ENCODE results near the gene SWI5. TPM values are rescaled to one million over a fixed set of nuclear protein-coding genes. Genes with fewer than 3 reads are reported as not detected.

Gene SWI5
- total and polyA plus RNA-seq, 9 of the 15 experiments (the other 6 are each of a cell fraction or from before 2014, with no cell fraction given) = 62.8 to 133 (median 95.9) TPM

DNA sequence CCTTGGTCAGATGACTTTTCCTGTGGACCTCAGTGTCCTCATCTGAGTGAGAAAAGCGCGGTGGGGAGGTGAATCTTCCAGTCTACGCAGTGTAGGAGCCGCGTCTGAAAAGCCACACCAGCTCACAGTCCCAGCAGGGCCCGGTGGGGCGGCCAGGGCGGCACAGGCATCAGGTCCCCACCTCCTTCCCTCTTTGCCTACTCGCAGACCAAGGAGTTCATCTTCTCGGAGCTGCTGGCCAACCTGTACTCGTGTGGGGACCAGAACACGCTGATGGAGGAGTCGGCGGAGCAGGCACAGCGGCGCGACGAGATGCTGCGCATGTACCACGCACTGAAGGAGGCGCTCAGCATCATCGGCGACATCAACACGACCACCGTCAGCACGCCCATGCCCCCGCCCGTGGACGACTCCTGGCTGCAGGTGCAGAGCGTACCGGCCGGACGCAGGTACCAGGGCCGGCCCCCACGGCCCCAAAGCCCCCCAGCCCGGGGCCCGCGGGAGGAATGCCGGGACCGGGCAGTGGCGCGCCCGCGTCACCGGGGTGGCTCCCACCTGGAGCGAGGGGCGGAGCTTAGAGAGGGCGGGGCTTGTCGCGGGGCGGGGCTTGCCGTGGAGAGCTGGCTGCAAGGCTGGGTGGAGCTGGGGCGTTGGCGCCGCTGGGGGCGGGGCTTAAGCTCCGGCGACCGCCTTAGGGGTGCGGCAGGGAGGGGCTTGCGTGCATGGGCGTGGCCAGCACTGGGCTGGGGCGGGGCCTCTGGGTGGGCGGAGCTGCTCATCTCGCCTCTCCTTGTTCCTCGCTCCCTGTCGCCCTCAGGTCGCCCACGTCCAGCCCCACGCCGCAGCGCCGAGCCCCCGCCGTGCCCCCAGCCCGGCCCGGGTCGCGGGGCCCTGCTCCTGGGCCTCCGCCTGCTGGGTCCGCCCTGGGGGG is 25.9 kb upstream of the SWI5 start (continued):
- TF ChIP-seq SMARCC2 (IDR thresholded peaks at IDR 0.05; ENCODE audit: low read depth) (no peak), PRMT5 (CRISPR knock-in tag; IDR thresholded peaks at IDR 0.05) (no peak), RBM39 (optimal IDR thresholded peaks at IDR 0.05; ENCODE audit: low read depth, low read length) (no peak), SRSF3 (IDR thresholded peaks at IDR 0.05; ENCODE audit: insufficient read depth, low read length) (no peak), SMARCE1 (IDR thresholded peaks at IDR 0.05) (no peak), NCOR1 (IDR thresholded peaks at IDR 0.05) (no peak), ZNF175 (CRISPR knock-in tag; IDR thresholded peaks at IDR 0.05; ENCODE audit: low read depth) (no peak), ELF1 (tag; IDR thresholded peaks at IDR 0.05) (no peak), SMARCB1 (IDR thresholded peaks at IDR 0.05; ENCODE audit: insufficient read length, low read depth) (no peak), WHSC1 (IDR thresholded peaks at IDR 0.05; ENCODE audit: low read length) (no peak), MEF2D (tag; conservative IDR thresholded peaks at IDR 0.05; ENCODE audit: low read depth) (no peak), EWSR1 (IDR thresholded peaks at IDR 0.05; ENCODE audit: borderline replicate concordance, low read depth, partially characterized antibody) (no peak), RBM17 (IDR thresholded peaks at IDR 0.05; ENCODE audit: borderline replicate concordance, low read depth, low read length) (no peak), CAMTA2 (CRISPR knock-in tag; conservative IDR thresholded peaks at IDR 0.05) (no peak), GTF2E2 (tag; IDR thresholded peaks at IDR 0.05) (no peak)
- TF ChIP-seq, protein P1, sequence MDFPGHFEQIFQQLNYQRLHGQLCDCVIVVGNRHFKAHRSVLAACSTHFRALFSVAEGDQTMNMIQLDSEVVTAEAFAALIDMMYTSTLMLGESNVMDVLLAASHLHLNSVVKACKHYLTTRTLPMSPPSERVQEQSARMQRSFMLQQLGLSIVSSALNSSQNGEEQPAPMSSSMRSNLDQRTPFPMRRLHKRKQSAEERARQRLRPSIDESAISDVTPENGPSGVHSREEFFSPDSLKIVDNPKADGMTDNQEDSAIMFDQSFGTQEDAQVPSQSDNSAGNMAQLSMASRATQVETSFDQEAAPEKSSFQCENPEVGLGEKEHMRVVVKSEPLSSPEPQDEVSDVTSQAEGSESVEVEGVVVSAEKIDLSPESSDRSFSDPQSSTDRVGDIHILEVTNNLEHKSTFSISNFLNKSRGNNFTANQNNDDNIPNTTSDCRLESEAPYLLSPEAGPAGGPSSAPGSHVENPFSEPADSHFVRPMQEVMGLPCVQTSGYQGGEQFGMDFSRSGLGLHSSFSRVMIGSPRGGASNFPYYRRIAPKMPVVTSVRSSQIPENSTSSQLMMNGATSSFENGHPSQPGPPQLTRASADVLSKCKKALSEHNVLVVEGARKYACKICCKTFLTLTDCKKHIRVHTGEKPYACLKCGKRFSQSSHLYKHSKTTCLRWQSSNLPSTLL (IDR thresholded peaks at IDR 0.05) = no peak
- TF ChIP-seq, protein P2, sequence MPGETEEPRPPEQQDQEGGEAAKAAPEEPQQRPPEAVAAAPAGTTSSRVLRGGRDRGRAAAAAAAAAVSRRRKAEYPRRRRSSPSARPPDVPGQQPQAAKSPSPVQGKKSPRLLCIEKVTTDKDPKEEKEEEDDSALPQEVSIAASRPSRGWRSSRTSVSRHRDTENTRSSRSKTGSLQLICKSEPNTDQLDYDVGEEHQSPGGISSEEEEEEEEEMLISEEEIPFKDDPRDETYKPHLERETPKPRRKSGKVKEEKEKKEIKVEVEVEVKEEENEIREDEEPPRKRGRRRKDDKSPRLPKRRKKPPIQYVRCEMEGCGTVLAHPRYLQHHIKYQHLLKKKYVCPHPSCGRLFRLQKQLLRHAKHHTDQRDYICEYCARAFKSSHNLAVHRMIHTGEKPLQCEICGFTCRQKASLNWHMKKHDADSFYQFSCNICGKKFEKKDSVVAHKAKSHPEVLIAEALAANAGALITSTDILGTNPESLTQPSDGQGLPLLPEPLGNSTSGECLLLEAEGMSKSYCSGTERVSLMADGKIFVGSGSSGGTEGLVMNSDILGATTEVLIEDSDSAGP (CRISPR knock-in tag; IDR thresholded peaks at IDR 0.05) = no peak
- TF ChIP-seq, protein P3, sequence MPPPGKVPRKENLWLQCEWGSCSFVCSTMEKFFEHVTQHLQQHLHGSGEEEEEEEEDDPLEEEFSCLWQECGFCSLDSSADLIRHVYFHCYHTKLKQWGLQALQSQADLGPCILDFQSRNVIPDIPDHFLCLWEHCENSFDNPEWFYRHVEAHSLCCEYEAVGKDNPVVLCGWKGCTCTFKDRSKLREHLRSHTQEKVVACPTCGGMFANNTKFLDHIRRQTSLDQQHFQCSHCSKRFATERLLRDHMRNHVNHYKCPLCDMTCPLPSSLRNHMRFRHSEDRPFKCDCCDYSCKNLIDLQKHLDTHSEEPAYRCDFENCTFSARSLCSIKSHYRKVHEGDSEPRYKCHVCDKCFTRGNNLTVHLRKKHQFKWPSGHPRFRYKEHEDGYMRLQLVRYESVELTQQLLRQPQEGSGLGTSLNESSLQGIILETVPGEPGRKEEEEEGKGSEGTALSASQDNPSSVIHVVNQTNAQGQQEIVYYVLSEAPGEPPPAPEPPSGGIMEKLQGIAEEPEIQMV (tag; conservative IDR thresholded peaks at IDR 0.05; ENCODE audit: low read depth) = no peak
- TF ChIP-seq, protein P4, sequence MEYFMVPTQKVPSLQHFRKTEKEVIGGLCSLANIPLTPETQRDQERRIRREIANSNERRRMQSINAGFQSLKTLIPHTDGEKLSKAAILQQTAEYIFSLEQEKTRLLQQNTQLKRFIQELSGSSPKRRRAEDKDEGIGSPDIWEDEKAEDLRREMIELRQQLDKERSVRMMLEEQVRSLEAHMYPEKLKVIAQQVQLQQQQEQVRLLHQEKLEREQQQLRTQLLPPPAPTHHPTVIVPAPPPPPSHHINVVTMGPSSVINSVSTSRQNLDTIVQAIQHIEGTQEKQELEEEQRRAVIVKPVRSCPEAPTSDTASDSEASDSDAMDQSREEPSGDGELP (CRISPR knock-in tag; IDR thresholded peaks at IDR 0.05; ENCODE audit: borderline replicate concordance) = no peak
- TF ChIP-seq, protein P5, sequence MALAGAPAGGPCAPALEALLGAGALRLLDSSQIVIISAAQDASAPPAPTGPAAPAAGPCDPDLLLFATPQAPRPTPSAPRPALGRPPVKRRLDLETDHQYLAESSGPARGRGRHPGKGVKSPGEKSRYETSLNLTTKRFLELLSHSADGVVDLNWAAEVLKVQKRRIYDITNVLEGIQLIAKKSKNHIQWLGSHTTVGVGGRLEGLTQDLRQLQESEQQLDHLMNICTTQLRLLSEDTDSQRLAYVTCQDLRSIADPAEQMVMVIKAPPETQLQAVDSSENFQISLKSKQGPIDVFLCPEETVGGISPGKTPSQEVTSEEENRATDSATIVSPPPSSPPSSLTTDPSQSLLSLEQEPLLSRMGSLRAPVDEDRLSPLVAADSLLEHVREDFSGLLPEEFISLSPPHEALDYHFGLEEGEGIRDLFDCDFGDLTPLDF (CRISPR knock-in tag; IDR thresholded peaks at IDR 0.05) = peak; percentile 77
